Panc1 (cell line): ENCODE results near the gene SH2D3C.

Experiments used
- REST ChIP-seq, 2 experiments: IDR thresholded peaks; 2 replicates each; pipeline ENCODE4 v1.6.1; 2011 to 2012; ENCODE audit warnings: low read depth in 2 of 2, control low read depth in 1 of 2, low read length in 1 of 2, mild to moderate bottlenecking in 1 of 2, moderate library complexity in 1 of 2; ENCODE audit not compliant: insufficient read depth in 1 of 2
- TF ChIP-seq, protein P1 (sequence below): fragments of 450-650 bp; IDR thresholded peaks from 2 replicates; pipeline ENCODE4 v1.5.1; 2017; ENCODE audit warnings: mild to moderate bottlenecking

DNA sequence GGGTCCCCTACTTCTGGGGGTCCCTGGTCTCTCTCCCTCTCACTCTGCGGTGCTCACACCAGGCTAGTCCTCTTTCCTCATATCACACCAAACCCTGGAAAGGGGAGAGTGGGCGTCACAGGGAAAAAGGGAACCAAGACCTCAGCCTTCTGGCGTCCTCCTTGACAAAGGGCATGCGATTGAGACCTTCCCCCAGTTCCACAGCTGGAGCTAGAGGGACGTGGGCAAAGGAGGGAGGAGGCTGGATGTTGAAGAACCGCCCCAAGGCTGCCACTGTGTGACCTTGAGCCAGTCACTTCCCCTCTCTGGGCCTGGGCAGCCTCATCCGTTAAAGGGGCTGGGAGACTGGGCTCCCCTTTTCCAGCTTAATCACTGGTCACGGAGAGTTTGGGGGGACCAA lies 24.8 kb downstream of the SH2D3C start:
- TF ChIP-seq, protein P1, sequence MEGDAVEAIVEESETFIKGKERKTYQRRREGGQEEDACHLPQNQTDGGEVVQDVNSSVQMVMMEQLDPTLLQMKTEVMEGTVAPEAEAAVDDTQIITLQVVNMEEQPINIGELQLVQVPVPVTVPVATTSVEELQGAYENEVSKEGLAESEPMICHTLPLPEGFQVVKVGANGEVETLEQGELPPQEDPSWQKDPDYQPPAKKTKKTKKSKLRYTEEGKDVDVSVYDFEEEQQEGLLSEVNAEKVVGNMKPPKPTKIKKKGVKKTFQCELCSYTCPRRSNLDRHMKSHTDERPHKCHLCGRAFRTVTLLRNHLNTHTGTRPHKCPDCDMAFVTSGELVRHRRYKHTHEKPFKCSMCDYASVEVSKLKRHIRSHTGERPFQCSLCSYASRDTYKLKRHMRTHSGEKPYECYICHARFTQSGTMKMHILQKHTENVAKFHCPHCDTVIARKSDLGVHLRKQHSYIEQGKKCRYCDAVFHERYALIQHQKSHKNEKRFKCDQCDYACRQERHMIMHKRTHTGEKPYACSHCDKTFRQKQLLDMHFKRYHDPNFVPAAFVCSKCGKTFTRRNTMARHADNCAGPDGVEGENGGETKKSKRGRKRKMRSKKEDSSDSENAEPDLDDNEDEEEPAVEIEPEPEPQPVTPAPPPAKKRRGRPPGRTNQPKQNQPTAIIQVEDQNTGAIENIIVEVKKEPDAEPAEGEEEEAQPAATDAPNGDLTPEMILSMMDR = no peak
- TF ChIP-seq REST (IDR thresholded peaks at IDR 0.05; ENCODE audit: insufficient read depth in 1 of 2, low read depth in 2 of 2, low read length in 1 of 2) = no peak
